Keratinocyte (primary cell): ENCODE measurements around the gene ATP2B1.

Experiments
- CTCF ChIP-seq, 3 experiments: IDR thresholded peaks in 1 of 3; conservative IDR thresholded peaks in 1 of 3; optimal IDR thresholded peaks in 1 of 3; 2 replicates in 2 of 3; 3 replicates in 1 of 3; pipeline versions ENCODE3 to v1.5.1; 2011; ENCODE audit warnings: low read length in 3 of 3, mild to moderate bottlenecking in 3 of 3, moderate library complexity in 2 of 3, control low read depth in 1 of 3, inconsistent platforms in 1 of 3; ENCODE audit not compliant: insufficient read depth in 2 of 3; ENCODE audit errors: extremely low read depth in 1 of 3
- EZH2 ChIP-seq: IDR thresholded peaks from one replicate; pipeline ENCODE4 v1.6.1; 2012; ENCODE audit warnings: inconsistent platforms, mild to moderate bottlenecking, low read length, moderate library complexity

GRCh38 chr12:89748791-89749190 lies 40.2 kb upstream of the ATP2B1 start:
- TF ChIP-seq EZH2 (no peak), CTCF (optimal IDR thresholded peaks at IDR 0.05 in 1 of 3, IDR thresholded peaks at IDR 0.05 in 1 of 3, conservative IDR thresholded peaks at IDR 0.05 in 1 of 3; ENCODE audit: extremely low read depth in 1 of 3, insufficient read depth in 2 of 3, low read length in 3 of 3) (no peak)
